Stimulated activated CD4-positive, alpha-beta T cell treated with anti-CD3 and anti-CD28 coated beads, Interleukin-4, amount 100 ng/mL, for 1 hour (primary cell): ENCODE data around the gene PRKCE.
"Not testable (repeated sequence)": the region's sequence is repeated elsewhere in the genome, so short reads cannot be mapped to it uniquely, and the experiment has no call there.

ENCODE experiments used
- DNase-seq: peaks from one replicate; pipeline ENCODE4 v3.0.0-alpha.2; 2020

Gene PRKCE

GRCh38 chr2:46184794-46185583 is 533.5 kb downstream of the PRKCE start:
- DNase-seq: no peak

GRCh38 chr2:46187112-46187618 is 535.7 kb downstream of the PRKCE start:
- DNase-seq: peak; percentile 37

- no peak for DNase-seq
Observed at GRCh38 chr2:46188041-46188716, 536.7 kb downstream of the PRKCE start.

- DNase-seq: no peak
Observed at GRCh38 chr2:46193356-46193755, 541.9 kb downstream of the PRKCE start.

GRCh38 chr2:46193855-46194254 is 542.4 kb downstream of the PRKCE start:
- no peak for DNase-seq

- DNase-seq: no peak
Observed at GRCh38 chr2:46194856-46195255, 543.4 kb downstream of the PRKCE start.

- DNase-seq: no peak
Observed at GRCh38 chr2:46195819-46196218, 544.3 kb downstream of the PRKCE start.

DNA sequence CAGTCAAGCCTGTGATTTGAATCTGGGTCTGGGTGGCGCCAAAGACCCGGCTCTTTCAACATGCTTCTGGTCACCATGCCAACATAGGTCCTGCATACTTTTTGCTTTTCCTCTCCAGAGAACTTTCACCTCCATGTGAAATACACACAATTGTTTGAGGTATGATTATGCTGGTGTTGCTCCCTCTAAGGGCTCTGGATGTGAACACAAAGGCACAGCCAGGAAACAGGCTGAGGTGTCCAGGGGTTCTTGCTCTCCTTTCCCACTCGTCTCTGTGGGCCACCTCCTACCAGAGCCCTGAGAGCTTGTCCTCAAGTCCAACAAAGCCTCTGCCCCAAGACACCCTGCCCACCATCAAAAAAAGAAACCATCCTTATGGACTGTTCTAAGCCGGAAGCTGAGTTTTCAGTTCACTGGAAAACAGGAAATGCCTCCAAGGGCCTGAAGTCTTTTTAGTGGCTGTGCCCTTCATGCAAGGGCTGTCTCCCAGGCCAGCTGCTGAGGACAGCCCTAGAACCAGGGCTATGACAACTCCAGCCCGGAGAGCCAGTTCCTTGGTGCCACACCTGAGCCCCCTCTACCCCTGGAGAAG is 545.5 kb downstream of the PRKCE start:
- no peak for DNase-seq

DNA sequence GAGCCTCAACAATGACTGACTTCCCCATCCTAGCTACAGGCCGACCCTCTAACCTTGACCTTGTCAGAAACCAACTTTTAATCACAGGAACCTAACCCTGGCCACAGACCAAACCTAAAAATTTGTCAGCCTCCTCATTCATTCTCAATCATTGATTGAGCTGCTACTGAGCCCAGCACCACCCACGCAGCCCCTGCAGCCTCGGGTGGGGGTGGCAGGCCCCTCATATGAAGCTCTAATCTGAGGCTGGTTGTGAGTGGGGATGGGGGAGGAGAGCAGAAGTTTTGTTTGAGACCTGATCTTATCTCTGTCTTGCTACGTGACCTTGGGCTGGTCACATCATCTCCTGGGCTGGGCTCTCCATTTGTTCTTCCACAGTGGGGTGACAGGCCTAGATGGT is 546.2 kb downstream of the PRKCE start:
- DNase-seq: no peak

DNA sequence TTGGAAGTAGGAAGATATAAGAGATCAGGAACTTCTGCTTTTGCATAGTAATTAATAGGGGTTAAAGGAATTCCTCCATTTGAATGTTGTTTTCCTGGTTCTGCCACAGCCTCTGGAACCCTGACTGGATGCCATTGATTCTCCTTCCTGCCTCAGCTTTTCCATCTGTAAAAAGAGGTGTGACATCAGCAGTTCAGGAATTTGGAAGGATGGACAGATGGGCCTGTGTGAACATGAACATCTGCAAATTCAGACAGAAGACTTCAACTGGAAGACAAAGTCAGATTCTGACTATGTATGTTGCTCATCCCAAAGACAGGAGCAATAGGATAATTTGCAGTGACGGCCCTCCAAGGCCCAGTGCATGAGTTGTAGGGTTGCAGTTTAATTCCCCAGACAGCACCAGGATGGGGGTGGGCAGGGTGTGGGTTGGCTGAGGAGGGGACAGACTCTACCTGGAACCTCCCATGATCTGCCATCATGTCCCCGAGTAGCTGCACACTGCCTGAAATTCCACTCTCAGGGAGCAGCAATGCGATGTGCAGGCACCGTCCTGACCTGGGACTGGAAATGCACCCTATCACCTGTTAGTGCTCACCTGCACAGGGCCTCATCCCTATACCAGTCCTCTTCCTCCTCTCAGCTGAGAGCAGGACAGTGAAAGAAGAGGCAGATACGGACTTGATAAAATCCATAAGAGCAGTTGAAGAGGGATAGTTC is 546.8 kb downstream of the PRKCE start:
- no peak for DNase-seq

GRCh38 chr2:46198966-46199365 is 547.5 kb downstream of the PRKCE start:
- no peak for DNase-seq

DNA sequence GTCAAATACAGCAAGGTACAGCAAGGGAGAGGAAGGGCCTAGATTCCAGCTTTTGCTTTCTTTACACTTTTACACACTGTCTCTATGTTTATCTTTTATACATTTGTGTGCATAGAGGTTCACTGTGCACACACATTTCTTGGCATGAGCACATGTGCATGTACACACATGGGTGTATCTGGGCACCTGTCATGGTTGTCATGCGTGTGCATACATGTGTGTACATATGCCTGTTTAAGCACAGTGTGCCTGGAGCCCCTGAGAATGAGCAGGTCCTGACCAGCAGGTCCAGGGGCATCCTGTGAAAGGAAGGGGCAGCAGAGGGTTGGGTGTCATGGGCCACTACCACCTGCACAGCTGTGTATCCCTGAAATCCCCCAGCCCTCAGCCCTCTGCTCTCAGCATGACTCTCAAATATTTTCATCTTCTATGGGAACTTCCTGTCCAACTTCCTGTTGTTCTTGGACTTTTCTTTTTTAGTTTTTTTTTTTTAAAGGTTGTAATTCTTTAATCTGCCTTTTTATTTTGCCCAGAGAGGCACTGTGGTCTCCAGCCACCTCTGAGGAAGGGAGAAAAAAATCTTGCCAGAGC is 548.7 kb downstream of the PRKCE start:
- no peak for DNase-seq

- DNase-seq: no peak
Observed at GRCh38 chr2:46200861-46201605, 549.6 kb downstream of the PRKCE start.

DNA sequence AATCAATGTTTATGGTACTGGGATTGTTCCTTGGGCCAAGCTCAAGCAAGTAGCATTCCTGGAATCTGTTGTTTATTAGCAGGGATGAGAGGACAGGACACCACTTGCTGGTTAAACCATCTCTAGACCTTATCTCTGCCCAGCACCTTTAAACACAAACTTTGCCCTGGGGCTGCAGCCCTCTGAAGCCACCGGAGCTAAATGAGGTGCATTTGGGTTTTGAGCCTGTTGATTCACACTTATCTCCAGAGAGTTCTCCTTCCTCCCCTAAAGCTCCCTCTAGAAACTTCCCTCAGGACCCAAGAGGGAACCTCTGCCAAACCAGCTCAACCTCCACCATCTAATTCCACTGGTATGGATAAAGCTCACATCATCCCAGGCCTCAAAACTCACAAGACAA is 551.0 kb downstream of the PRKCE start:
- DNase-seq: no peak

GRCh38 chr2:46202987-46203386 is 551.5 kb downstream of the PRKCE start:
- DNase-seq: no peak

GRCh38 chr2:46203636-46204035 is 552.2 kb downstream of the PRKCE start:
- not testable (repeated sequence) for DNase-seq

GRCh38 chr2:46207591-46207990 is 556.1 kb downstream of the PRKCE start:
- DNase-seq: no peak

GRCh38 chr2:46208766-46209165 is 557.3 kb downstream of the PRKCE start:
- no peak for DNase-seq

GRCh38 chr2:46210063-46210462 is 558.6 kb downstream of the PRKCE start:
- no peak for DNase-seq

- DNase-seq: no peak
Observed at GRCh38 chr2:46211461-46211860, 560.0 kb downstream of the PRKCE start.

DNA sequence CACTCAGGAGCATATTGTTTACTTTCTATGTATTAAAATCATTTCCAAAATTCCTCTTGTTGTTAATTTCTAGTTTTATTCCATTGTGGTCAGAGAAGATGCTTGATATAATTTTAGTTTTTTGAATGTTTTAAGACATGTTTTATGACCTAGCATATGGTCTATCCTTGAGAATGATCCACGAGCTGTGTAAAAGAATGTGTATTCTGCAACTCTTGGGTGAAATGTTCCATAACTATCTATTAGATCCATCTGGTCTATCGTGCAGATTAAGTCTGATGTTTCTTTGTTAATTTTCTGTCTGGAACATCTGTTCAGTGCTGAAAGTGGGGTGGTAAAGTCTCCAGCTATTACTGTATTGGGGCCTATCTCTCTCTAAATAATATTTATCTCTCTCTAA is 562.4 kb downstream of the PRKCE start:
- DNase-seq: no peak

DNA sequence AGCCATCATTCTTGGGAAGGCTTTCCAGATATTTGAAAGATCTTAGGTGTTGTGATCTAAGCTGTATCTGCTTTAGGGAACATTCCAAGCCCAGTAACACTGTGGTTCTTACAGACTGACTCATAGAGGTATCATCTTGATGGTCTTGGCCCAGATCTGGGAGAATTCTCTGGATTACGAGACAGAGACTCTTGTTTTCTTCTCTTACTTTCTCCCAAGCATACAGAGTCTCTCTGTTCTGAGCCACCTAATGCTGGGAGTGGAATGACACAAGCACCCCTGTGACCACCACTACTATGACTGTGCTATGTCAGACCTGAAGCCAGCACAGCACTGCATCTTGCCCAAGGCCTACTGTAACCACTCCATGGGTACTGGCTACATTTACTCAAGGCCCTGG is 564.7 kb downstream of the PRKCE start:
- DNase-seq: no peak
